Breast epithelium (tissue), 4 donors: ENCODE data around the gene HEXIM1. TPM values are rescaled to one million over a fixed set of nuclear protein-coding genes. Genes with fewer than 3 reads are reported as not detected.

ENCODE experiments used
- DNase-seq, 2 donors: peaks; one replicate each; pipeline ENCODE4 v3.0.0-alpha.2; 2019; ENCODE audit warnings: low spot score in 2 of 2
- H3K27ac ChIP-seq, 2 donors: fragments of 200-600 bp; sonication (generic) in 1 of 2; one replicate each; pipeline ENCODE4 v1.5.1; 2016 to 2019; ENCODE audit warnings: mild to moderate bottlenecking in 1 of 2
- H3K27me3 ChIP-seq, 2 donors: fragments of 200-600 bp; sonication (generic) in 1 of 2; one replicate each; pipeline versions ENCODE4 v1.5.1 to v1.6.0; 2017 to 2019; ENCODE audit warnings: control low read depth in 1 of 2, mild to moderate bottlenecking in 1 of 2
- H3K36me3 ChIP-seq: fragments of 200-600 bp; one replicate; pipeline ENCODE4 v1.5.1; 2019
- H3K4me1 ChIP-seq, 2 donors: fragments of 200-600 bp; sonication (generic); one replicate each; pipeline ENCODE4 v1.5.1; 2016 to 2019; ENCODE audit warnings: control low read depth in 1 of 2
- H3K4me3 ChIP-seq, 3 donors: fragments of 200-600 bp; sonication (generic); 1 replicate in 2 of 3; 2 replicates in 1 of 3; pipeline ENCODE4 v1.5.1; 2016 to 2019; ENCODE audit warnings: mild to moderate bottlenecking in 3 of 3, moderate library complexity in 2 of 3
- H3K9me3 ChIP-seq, 2 donors: fragments of 200-600 bp; sonication (generic) in 1 of 2; one replicate each; pipeline ENCODE4 v1.5.1; 2016 to 2019; ENCODE audit warnings: control low read depth in 1 of 2
- POLR2A ChIP-seq: fragments of 450-650 bp; IDR thresholded peaks from one replicate; pipeline ENCODE4 v1.6.1; 2016; ENCODE audit warnings: antibody characterized with exemption, mild to moderate bottlenecking, moderate library complexity
- POLR2AphosphoS5 ChIP-seq, 3 donors: sonication (generic); formaldehyde crosslinking; IDR thresholded peaks; one replicate each; pipeline ENCODE4 v1.6.1; 2017; ENCODE audit warnings: antibody characterized with exemption in 3 of 3
- intact Hi-C: fragments of 100-400 bp; cut with DNase I; formaldehyde crosslinking; loops from one replicate; pipeline ENCODE4 v1.15.1; 2023; ENCODE audit warnings: low total_unique reads
- total RNA-seq, 3 donors: library from RNA; depleted of rRNA; stranded (reverse); fragments of >200 nt; gene quantifications; one replicate each; pipeline ENCODE4 v1.1.0, GENCODE V29; 2016
- TF ChIP-seq, protein P1 (sequence below), 3 donors: fragments of 450-650 bp; IDR thresholded peaks; one replicate each; pipeline ENCODE4 v1.5.1; 2016 to 2017; ENCODE audit warnings: antibody characterized with exemption in 3 of 3, mild to moderate bottlenecking in 3 of 3, moderate library complexity in 3 of 3

Gene HEXIM1
- total RNA-seq, 3 donors from 2014 or later, result 21.3 to 35.6 (median 33.4) TPM

DNA sequence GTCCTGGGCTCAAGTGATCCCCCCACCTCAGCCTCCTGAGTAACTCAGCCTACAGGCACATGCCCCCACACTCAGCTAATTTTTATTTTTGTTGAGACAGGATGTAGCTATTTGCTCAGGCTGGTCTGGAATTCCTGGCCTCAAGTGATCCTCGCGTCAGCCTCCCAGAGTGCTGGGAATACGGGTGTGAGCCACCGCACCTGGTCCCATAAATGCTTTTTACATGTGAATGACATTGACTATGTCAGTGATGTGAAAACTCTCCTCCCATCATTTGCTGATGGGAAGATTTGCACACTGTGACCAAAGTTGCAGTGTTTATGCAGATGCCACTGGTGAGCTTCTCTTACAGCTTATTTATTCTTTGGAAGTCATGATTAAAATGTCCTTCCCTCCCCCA is 30.9 kb upstream of the HEXIM1 start:
- no peaks in the 10 kb centered on the region for H3K36me3 ChIP-seq
- no peak for DNase-seq
- H3K27me3 ChIP-seq, result no peaks in the 10 kb centered on the region
- no peak overlapping the region for H3K27ac ChIP-seq
- H3K9me3 ChIP-seq, result no peaks in the 10 kb centered on the region
- no peaks in the 10 kb centered on the region for H3K4me1 ChIP-seq
- no peak overlapping the region for H3K4me3 ChIP-seq
- no peak for TF ChIP-seq POLR2A
- TF ChIP-seq, protein P1, sequence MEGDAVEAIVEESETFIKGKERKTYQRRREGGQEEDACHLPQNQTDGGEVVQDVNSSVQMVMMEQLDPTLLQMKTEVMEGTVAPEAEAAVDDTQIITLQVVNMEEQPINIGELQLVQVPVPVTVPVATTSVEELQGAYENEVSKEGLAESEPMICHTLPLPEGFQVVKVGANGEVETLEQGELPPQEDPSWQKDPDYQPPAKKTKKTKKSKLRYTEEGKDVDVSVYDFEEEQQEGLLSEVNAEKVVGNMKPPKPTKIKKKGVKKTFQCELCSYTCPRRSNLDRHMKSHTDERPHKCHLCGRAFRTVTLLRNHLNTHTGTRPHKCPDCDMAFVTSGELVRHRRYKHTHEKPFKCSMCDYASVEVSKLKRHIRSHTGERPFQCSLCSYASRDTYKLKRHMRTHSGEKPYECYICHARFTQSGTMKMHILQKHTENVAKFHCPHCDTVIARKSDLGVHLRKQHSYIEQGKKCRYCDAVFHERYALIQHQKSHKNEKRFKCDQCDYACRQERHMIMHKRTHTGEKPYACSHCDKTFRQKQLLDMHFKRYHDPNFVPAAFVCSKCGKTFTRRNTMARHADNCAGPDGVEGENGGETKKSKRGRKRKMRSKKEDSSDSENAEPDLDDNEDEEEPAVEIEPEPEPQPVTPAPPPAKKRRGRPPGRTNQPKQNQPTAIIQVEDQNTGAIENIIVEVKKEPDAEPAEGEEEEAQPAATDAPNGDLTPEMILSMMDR (IDR thresholded peaks at IDR 0.05), result no peak
- TF ChIP-seq POLR2AphosphoS5 (IDR thresholded peaks at IDR 0.05), result no peak
- intact Hi-C loops, result no loop called here

DNA sequence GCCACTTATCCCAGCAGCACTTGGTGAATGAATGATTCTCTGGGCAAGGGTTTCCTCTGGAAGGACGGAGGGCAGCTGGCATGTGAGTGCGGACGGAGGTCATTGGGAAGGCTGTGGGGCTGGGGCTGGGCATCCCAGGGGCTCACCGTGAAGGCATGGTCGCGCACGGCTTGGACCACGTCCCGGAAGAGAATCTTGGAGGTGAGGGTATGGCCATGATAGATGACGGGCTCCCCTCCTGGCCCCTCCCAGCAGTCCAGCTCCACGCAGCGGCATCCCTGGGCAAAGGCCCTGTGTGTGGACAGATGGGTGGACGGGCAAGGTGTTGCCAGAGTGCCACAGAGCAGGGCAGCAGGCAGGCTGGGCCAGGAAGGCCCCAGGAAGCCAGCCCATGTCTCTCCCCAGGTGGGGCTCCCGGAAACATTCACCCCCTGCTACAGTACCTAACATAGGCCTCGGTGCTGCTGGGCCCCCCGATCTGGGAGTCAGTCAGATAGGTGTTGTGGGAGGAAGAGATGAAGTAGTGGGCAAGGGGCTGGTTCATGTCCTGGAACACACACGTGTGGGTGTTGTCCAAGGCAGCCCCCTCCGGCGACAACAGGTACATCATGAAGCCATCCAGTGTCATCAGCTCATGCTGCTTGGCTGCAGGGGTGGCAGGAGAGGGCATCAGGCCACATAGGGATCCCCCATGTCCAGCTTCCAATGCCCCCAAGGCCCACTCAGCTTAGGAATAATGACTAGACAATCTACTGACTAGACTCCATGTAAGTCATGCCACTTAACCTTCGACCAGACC is 30.2 kb upstream of the HEXIM1 start:
- intact Hi-C loops, result no loop called here

DNA sequence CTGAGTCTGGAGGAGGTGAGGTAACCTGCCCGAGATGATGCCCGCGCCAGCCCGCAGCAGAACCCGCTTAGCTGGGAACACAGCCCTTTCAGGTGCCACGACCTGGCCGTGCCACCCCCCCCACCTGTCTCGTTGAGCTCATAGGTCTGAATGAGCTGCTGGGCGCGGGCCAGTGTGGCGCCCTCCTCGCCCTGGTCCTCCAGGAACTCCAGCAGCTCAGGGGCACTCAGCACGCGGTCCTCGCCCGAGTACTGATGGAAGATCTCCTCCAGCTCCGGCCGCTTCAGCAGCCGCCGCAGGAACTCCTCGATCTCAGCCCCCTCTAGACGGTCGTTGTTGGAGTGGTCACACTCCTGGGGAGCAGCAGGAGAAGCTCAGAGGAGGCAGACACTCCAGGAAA is 29.6 kb upstream of the HEXIM1 start:
- Histone ChIP-seq H3K4me1 (no peaks in the 10 kb centered on the region), H3K4me3 (no peak overlapping the region), H3K27me3 (no peaks in the 10 kb centered on the region), H3K9me3 (no peaks in the 10 kb centered on the region), H3K36me3 (no peaks in the 10 kb centered on the region), H3K27ac (no peak overlapping the region)
- no peak for DNase-seq
- intact Hi-C loops, result no loop called here
- TF ChIP-seq POLR2AphosphoS5 (IDR thresholded peaks at IDR 0.05), result no peak
- no peak for TF ChIP-seq POLR2A
- TF ChIP-seq, protein P1 (IDR thresholded peaks at IDR 0.05), result no peak

More for the DNA sequence above, 30.2 kb upstream of the HEXIM1 start:
- DNase-seq, result no peak
- no peaks in the 10 kb centered on the region for H3K9me3 ChIP-seq
- no peak overlapping the region for H3K4me3 ChIP-seq
- H3K27me3 ChIP-seq, result no peaks in the 10 kb centered on the region
- TF ChIP-seq, protein P1 (IDR thresholded peaks at IDR 0.05), result no peak
- TF ChIP-seq POLR2AphosphoS5 (IDR thresholded peaks at IDR 0.05) (no peak), POLR2A (no peak)
- H3K4me1 ChIP-seq, result no peaks in the 10 kb centered on the region
- H3K36me3 ChIP-seq, result no peaks in the 10 kb centered on the region
- H3K27ac ChIP-seq, result no peak overlapping the region

DNA sequence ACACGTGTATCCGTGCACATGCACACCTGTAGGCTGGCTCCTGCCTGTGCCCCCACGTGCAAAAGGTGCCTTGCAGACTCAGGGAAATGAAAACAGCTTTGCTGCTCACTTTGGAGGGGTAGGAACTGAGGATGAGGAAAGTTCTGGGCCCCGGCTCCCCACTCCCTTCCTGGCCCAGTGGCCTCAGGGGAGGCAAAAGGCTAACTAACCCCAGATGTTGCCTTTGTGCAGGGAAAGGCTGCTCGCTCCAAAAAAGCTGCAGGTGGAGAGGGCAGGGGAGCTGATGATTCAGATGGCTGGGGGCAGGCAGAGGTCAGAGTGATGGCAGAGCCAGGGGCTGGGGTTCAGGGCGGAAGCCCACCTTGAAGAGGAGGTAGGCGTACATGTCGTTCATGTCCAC is 28.3 kb upstream of the HEXIM1 start:
- H3K27me3 ChIP-seq, result no peaks in the 10 kb centered on the region
- DNase-seq, result no peak
- intact Hi-C loops, result loop anchor here (1.0 kb wide), 1 partner anchor 44 kb away; no protein-coding TSS in a partner anchor
- H3K4me1 ChIP-seq, result peaks cover 0 to 8% of the 10 kb centered on the region in 2 donors
- H3K27ac ChIP-seq, result no peak overlapping the region
- H3K4me3 ChIP-seq, result no peak overlapping the region
- H3K36me3 ChIP-seq, result no peaks in the 10 kb centered on the region
- H3K9me3 ChIP-seq, result no peaks in the 10 kb centered on the region
- TF ChIP-seq POLR2A, result no peak
- TF ChIP-seq, protein P1 (IDR thresholded peaks at IDR 0.05), result no peak
- no peak for TF ChIP-seq POLR2AphosphoS5 (IDR thresholded peaks at IDR 0.05)

DNA sequence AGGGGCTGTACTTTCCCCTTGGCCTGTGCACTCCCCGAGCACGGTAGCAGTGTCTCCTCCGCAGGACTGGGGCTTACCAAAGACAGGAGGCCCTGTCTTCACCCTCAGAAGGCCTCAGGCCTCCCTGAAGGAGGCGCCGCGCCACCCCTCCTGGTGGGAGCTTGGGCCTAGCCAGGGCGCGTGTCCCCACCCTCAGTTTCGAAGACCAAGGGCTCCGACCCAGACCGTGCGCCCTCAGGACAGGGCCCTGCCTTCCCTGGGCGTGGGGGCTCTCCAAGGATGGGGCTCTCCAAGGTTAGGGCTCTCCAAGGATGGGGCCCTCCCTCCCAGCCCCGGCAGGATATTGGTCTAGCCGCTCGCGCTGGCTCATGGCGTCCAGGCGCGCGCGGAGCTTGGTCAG is 27.7 kb upstream of the HEXIM1 start:
- Histone ChIP-seq H3K36me3 (no peaks in the 10 kb centered on the region), H3K4me1 (peaks cover 0 to 8% of the 10 kb centered on the region in 2 donors), H3K4me3 (no peak overlapping the region), H3K27me3 (no peaks in the 10 kb centered on the region), H3K9me3 (no peaks in the 10 kb centered on the region), H3K27ac (no peak overlapping the region)
- DNase-seq, result no peak
- TF ChIP-seq, protein P1 (IDR thresholded peaks at IDR 0.05), result no peak
- TF ChIP-seq POLR2AphosphoS5 (IDR thresholded peaks at IDR 0.05), result no peak
- no peak for TF ChIP-seq POLR2A
- intact Hi-C loops, result loop anchor here (1.0 kb wide), 1 partner anchor 44 kb away; no protein-coding TSS in a partner anchor
